ENCODE results near the gene FIBP. TPM values are rescaled to one million over a fixed set of nuclear protein-coding genes. Genes with fewer than 3 reads are reported as not detected.

The FIBP gene
- polyA plus RNA-seq, 1 donor from 2014 or later: 248 TPM

- Histone ChIP-seq H3K9me2 (ENCODE audit: insufficient read depth, low read length) (no peaks in the 10 kb centered on the region), H3K9me3 (ENCODE audit: low read length) (no peaks in the 10 kb centered on the region), H3K79me2 (replicated peaks; ENCODE audit: insufficient read depth, low read length) (no peaks in the 10 kb centered on the region), H3K4me2 (ENCODE audit: low read length) (no peak overlapping the region), H3K4me3 (ENCODE audit: low read length) (no peak overlapping the region), H3K27ac (ENCODE audit: low read length) (no peak overlapping the region), H2AFZ (ENCODE audit: low read depth, low read length) (no peak overlapping the region), H3K9ac (ENCODE audit: low read length) (no peak overlapping the region), H4K20me1 (ENCODE audit: insufficient read depth) (no peaks in the 10 kb centered on the region), H3F3A (ENCODE audit: insufficient read depth, low read length, poor library complexity, severe bottlenecking) (no peaks in the 10 kb centered on the region), H3K27me3 (ENCODE audit: insufficient read depth, low read depth, low read length) (peaks cover 27% of the 10 kb centered on the region), H3K36me3 (ENCODE audit: insufficient read depth, low read length) (no peaks in the 10 kb centered on the region)
- TF ChIP-seq EZH2 (IDR thresholded peaks at IDR 0.05; ENCODE audit: borderline replicate concordance, insufficient read depth, low read length, poor library complexity, severe bottlenecking) (no peak), POLR2AphosphoS5 (IDR thresholded peaks at IDR 0.05) (no peak), EP300 (conservative IDR thresholded peaks at IDR 0.05; ENCODE audit: poor library complexity, severe bottlenecking) (no peak), TAF1 (IDR thresholded peaks at IDR 0.05; ENCODE audit: low read depth) (no peak), MXI1 (conservative IDR thresholded peaks at IDR 0.05; ENCODE audit: poor library complexity, severe bottlenecking) (no peak), SMC3 (conservative IDR thresholded peaks at IDR 0.05; ENCODE audit: poor library complexity) (no peak), RAD21 (conservative IDR thresholded peaks at IDR 0.05) (no peak)
- TF ChIP-seq, protein P1, sequence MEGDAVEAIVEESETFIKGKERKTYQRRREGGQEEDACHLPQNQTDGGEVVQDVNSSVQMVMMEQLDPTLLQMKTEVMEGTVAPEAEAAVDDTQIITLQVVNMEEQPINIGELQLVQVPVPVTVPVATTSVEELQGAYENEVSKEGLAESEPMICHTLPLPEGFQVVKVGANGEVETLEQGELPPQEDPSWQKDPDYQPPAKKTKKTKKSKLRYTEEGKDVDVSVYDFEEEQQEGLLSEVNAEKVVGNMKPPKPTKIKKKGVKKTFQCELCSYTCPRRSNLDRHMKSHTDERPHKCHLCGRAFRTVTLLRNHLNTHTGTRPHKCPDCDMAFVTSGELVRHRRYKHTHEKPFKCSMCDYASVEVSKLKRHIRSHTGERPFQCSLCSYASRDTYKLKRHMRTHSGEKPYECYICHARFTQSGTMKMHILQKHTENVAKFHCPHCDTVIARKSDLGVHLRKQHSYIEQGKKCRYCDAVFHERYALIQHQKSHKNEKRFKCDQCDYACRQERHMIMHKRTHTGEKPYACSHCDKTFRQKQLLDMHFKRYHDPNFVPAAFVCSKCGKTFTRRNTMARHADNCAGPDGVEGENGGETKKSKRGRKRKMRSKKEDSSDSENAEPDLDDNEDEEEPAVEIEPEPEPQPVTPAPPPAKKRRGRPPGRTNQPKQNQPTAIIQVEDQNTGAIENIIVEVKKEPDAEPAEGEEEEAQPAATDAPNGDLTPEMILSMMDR (IDR thresholded peaks at IDR 0.05; ENCODE audit: poor library complexity, severe bottlenecking): no peak
- TF ChIP-seq, protein P2, sequence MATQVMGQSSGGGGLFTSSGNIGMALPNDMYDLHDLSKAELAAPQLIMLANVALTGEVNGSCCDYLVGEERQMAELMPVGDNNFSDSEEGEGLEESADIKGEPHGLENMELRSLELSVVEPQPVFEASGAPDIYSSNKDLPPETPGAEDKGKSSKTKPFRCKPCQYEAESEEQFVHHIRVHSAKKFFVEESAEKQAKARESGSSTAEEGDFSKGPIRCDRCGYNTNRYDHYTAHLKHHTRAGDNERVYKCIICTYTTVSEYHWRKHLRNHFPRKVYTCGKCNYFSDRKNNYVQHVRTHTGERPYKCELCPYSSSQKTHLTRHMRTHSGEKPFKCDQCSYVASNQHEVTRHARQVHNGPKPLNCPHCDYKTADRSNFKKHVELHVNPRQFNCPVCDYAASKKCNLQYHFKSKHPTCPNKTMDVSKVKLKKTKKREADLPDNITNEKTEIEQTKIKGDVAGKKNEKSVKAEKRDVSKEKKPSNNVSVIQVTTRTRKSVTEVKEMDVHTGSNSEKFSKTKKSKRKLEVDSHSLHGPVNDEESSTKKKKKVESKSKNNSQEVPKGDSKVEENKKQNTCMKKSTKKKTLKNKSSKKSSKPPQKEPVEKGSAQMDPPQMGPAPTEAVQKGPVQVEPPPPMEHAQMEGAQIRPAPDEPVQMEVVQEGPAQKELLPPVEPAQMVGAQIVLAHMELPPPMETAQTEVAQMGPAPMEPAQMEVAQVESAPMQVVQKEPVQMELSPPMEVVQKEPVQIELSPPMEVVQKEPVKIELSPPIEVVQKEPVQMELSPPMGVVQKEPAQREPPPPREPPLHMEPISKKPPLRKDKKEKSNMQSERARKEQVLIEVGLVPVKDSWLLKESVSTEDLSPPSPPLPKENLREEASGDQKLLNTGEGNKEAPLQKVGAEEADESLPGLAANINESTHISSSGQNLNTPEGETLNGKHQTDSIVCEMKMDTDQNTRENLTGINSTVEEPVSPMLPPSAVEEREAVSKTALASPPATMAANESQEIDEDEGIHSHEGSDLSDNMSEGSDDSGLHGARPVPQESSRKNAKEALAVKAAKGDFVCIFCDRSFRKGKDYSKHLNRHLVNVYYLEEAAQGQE (IDR thresholded peaks at IDR 0.05; ENCODE audit: borderline replicate concordance): no peak
Measured at GRCh38 chr11:65906602-65907001, 18.3 kb upstream of the FIBP start.

DNA sequence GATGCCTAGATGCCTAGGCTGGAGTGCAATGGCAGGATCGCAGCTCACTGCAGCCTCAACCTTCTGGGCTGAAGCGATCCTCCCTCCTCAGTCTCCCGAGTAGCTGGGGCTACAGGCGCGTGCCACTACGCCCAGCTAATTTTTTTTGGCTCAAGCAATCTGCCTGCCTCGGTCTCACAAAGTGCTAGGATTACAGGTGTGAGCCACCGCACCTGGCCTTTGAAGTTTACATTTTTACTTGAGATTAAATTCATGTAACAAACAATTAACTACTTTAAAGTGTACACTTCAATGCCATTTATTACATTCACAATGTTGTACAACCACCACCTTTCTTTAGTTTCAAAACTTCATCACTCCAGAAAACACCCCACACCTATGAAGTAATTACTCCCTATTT lies 15.4 kb upstream of the FIBP start:
- no peaks in the 10 kb centered on the region for H3K9me3 ChIP-seq (ENCODE audit: low read length)
- no peak overlapping the region for H3K4me3 ChIP-seq (ENCODE audit: low read length)
- no peaks in the 10 kb centered on the region for H3K36me3 ChIP-seq (ENCODE audit: insufficient read depth, low read length)
- no peak overlapping the region for H3K27ac ChIP-seq (ENCODE audit: low read length)
- H3K79me2 ChIP-seq (replicated peaks; ENCODE audit: insufficient read depth, low read length): no peaks in the 10 kb centered on the region
- no peaks in the 10 kb centered on the region for H3F3A ChIP-seq (ENCODE audit: insufficient read depth, low read length, poor library complexity, severe bottlenecking)
- H3K27me3 ChIP-seq (ENCODE audit: insufficient read depth, low read depth, low read length): peaks cover 56% of the 10 kb centered on the region
- no peaks in the 10 kb centered on the region for H3K9me2 ChIP-seq (ENCODE audit: insufficient read depth, low read length)
- no peak overlapping the region for H3K4me2 ChIP-seq (ENCODE audit: low read length)
- H2AFZ ChIP-seq (ENCODE audit: low read depth, low read length): no peak overlapping the region
- TF ChIP-seq RAD21 (conservative IDR thresholded peaks at IDR 0.05) (no peak), EP300 (conservative IDR thresholded peaks at IDR 0.05; ENCODE audit: poor library complexity, severe bottlenecking) (no peak), TAF1 (IDR thresholded peaks at IDR 0.05; ENCODE audit: low read depth) (no peak), POLR2AphosphoS5 (IDR thresholded peaks at IDR 0.05) (no peak), EZH2 (IDR thresholded peaks at IDR 0.05; ENCODE audit: borderline replicate concordance, insufficient read depth, low read length, poor library complexity, severe bottlenecking) (no peak), MXI1 (conservative IDR thresholded peaks at IDR 0.05; ENCODE audit: poor library complexity, severe bottlenecking) (no peak), SMC3 (conservative IDR thresholded peaks at IDR 0.05; ENCODE audit: poor library complexity) (no peak)
- TF ChIP-seq, protein P1 (IDR thresholded peaks at IDR 0.05; ENCODE audit: poor library complexity, severe bottlenecking): no peak
- TF ChIP-seq, protein P2 (IDR thresholded peaks at IDR 0.05; ENCODE audit: borderline replicate concordance): no peak
- H4K20me1 ChIP-seq (ENCODE audit: insufficient read depth): no peaks in the 10 kb centered on the region
- H3K9ac ChIP-seq (ENCODE audit: low read length): no peak overlapping the region

Measured in neural cell (in vitro differentiated cells).